ENCODE data around the gene TBX15.

Gene TBX15

DNA sequence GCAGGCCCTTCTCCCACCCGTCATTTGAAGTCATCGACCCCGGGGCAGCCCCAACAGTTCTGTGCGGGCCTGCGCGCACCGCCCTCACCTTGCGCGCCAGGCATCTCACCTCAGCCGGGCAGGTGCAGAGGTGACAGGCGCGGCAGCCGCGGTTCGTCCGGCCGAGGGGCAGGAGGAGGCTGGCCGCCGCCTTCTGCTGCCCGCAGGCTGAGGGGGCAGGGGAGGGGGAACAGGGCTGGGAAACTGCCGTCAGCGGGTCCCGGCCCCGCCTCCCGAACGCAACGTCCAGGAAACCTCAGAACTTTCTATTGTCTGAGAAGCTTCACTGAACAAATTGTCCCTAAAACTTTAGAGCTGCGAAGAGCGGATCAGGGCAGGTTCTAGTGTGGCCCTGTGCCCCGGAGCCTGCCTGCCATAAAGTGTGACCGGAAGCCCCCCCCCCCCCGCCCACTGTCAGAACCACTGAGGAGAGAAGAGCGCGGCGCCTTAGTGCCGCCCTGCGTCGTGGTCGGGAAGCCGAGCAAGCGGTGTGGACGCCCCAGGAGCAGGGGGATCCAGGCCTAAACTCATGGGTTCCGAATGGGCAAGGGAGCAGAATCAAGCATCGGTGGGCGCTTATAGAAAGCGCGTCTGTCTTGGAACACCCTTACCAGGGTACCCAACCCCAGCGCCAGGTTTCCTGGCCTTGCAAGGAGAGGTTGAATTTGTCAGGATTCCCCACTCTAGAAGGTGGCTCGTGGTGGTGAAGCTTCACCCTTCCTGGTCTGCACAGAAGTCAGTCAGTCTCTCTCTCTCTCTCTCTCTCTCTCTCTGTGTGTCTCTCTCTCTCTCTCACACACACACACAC is 13.3 kb upstream of the TBX15 start:
- TF ChIP-seq, protein P1, sequence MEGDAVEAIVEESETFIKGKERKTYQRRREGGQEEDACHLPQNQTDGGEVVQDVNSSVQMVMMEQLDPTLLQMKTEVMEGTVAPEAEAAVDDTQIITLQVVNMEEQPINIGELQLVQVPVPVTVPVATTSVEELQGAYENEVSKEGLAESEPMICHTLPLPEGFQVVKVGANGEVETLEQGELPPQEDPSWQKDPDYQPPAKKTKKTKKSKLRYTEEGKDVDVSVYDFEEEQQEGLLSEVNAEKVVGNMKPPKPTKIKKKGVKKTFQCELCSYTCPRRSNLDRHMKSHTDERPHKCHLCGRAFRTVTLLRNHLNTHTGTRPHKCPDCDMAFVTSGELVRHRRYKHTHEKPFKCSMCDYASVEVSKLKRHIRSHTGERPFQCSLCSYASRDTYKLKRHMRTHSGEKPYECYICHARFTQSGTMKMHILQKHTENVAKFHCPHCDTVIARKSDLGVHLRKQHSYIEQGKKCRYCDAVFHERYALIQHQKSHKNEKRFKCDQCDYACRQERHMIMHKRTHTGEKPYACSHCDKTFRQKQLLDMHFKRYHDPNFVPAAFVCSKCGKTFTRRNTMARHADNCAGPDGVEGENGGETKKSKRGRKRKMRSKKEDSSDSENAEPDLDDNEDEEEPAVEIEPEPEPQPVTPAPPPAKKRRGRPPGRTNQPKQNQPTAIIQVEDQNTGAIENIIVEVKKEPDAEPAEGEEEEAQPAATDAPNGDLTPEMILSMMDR (conservative IDR thresholded peaks at IDR 0.05; ENCODE audit: low read length) = no peak
- peak overlapping the region; percentile 27 for H3K4me3 ChIP-seq (ENCODE audit: low read length)
- peak; percentile 24 for DNase-seq (ENCODE audit: low read depth)

GRCh38 chr1:119000371-119001180 is 12.4 kb upstream of the TBX15 start:
- TF ChIP-seq, protein P1 (conservative IDR thresholded peaks at IDR 0.05; ENCODE audit: low read length) = no peak
- peak overlapping the region; percentile 27 for H3K4me3 ChIP-seq (ENCODE audit: low read length)
- peak; percentile 17 for DNase-seq (ENCODE audit: low read depth)

DNA sequence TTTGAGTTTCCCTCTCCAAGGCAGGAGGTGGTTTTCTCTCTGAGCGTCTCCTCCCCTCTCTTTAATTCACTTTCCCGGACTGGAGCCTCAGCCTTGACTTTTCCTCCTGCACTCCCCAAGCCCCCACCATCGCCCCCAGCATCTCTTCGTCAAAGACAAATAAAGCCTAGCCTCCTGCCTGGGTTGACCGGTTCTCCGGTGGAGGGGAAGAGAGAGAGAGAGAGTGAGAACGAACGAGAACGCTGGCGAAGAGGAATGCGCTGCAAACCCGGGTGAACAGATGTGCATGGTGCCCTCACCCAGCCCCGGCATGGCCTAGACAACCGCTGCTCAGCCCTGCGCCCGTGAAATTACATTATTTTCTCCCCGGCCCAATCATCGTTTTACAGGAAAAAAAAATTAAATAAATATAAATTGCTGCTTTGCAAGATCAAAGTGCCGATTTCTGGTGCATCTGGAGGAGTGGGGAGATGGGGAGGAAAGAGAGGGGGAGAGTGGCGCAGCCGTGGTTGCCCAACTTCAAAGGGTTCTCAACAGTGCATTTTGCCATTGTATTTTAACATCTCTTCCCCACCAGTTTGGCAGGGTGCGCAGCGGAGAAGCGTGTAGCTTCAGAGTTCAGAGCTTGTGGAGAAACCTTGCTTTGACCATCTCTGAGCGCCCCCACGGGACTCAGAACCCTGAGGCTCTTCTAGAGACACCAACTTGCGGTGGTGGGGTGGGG is 11.4 kb upstream of the TBX15 start:
- TF ChIP-seq, protein P1 (conservative IDR thresholded peaks at IDR 0.05; ENCODE audit: low read length) = no peak
- no peak for DNase-seq (ENCODE audit: low read depth)
- H3K4me3 ChIP-seq (ENCODE audit: low read length) = no peak overlapping the region

DNA sequence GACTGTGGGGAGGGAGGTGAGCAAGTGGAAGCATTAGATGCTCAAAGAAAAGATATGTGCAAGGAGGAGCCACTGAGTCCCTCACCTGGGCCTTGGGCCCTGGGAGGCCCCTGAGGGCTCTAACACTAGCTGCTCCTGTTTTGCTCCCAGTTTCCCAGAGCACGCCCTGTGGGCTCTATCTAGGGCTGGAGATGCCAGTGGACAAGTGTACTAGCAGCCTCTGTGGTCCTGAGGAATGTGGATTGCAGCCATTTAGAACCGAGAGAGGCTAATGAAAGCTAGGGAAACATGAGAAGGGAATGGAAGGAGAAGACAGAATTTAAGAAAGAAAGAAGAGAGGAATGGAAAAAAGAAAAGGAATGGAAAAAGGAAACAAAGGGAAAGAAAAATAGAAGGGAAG is 10.0 kb upstream of the TBX15 start:
- no peak overlapping the region for H3K4me3 ChIP-seq (ENCODE audit: low read length)
- TF ChIP-seq, protein P1 (conservative IDR thresholded peaks at IDR 0.05; ENCODE audit: low read length) = no peak
- DNase-seq (ENCODE audit: low read depth) = peak; percentile 50

DNA sequence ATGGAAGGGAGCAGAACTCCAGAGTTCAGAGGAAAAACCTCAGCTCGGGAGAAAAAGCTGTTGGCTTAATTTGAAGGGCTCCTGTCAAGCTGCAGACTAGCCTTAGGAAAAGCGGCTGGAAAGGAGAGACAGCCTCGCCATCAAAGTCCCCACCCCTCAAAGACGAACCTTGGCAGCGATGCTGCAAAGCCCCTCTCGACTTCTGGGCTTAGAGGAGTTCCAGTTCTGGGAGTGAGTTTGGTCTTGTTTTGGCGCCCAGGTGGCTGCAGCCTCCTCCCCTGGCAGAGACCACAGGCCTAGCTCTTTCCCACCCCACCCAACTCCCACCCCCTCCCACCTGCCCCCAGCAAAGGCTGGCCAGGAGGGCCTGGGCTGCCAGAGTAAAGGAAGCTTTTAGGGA is 9.1 kb upstream of the TBX15 start:
- TF ChIP-seq, protein P1 (conservative IDR thresholded peaks at IDR 0.05; ENCODE audit: low read length) = no peak
- DNase-seq (ENCODE audit: low read depth) = no peak
- H3K4me3 ChIP-seq (ENCODE audit: low read length) = no peak overlapping the region

- H3K4me3 ChIP-seq (ENCODE audit: low read length) = no peak overlapping the region
- TF ChIP-seq, protein P1 (conservative IDR thresholded peaks at IDR 0.05; ENCODE audit: low read length) = no peak
- no peak for DNase-seq (ENCODE audit: low read depth)
Measured at GRCh38 chr1:118995312-118996016, 7.3 kb upstream of the TBX15 start.
